Effector CD4-positive, alpha-beta T cell (primary cell): Measurements from ENCODE around the gene CDCP2.
"Not testable (repeated sequence)": the region's sequence is repeated elsewhere in the genome, so short reads cannot be mapped to it uniquely, and the experiment has no call there.

Source experiments
- DNase-seq: peaks from one replicate; pipeline ENCODE4 v3.0.0-alpha.2; 2020

The CDCP2 gene

GRCh38 chr1:54114001-54114400 is 38.8 kb downstream of the CDCP2 start:
- no peak for DNase-seq

DNA sequence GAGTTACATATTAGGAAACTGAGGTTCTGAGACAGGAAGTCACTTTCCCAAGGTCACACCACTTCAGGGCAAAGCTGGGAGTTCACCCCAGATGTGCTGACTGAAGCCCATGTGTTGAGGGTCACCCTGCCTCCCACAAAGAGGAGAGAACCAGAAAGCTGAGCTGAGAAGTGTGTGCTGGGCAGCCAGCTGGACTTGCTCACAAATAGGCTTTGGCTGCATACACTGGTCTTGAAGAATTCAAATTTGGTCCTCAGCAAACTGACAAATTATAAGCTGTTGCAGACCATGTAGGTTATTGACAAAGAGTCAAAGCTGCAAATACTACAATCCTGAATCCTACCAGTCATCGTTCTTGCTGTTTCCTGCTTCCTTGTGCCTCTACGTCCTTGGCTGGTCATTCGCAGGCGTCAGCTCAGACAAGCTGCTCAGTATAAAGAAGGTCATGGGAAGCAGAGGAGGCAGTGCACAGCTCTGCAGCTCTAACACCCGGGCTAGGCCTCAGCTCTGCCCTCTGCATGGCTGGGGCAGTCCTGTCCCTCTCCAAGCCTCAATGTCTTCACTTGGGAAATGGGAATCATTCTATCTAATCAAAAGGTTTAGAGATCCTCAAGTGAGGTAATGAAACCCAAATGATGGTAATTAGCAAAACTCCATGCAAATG is 40.0 kb downstream of the CDCP2 start:
- no peak for DNase-seq

GRCh38 chr1:54112027-54112426 is 40.8 kb downstream of the CDCP2 start:
- DNase-seq = no peak

DNA sequence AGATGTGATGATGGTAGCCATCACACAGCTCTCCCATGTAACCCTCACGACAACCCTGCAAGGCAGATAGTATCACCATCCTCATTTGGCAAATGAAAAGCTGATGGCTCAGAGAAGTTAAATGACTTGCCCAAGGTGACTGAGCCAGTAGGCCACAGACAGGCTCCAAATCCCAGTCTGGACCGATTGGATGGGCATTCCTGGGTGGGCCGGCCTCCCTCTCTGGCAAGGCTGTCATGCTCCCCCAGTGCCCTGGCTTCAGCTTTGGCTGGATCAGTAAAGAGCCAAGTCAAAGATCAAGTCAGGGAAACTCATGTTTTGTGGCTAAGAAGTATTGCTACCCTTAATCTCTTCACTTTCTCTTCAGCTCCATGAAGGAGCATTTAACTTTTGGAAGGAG is 41.2 kb downstream of the CDCP2 start:
- DNase-seq = no peak

DNA sequence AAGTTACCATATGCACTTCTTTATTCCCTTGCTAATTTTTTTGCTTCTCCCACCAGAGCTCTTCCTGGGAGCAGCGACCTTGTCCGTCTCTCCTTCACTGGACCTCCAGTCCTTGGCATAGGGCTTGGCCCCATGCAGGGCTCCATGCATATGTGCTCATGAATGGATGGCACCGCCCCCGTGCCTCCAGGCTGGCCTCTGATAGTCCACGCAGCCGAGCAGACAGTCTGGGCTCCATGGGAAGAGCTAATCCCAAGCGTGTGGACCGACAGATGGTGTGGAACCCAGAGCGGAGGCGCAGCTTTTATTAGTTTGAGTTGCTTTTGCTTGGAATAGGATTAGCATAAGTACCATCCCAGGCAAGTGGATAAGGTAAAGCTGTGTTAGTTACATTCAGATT is 41.8 kb downstream of the CDCP2 start:
- DNase-seq = no peak

DNA sequence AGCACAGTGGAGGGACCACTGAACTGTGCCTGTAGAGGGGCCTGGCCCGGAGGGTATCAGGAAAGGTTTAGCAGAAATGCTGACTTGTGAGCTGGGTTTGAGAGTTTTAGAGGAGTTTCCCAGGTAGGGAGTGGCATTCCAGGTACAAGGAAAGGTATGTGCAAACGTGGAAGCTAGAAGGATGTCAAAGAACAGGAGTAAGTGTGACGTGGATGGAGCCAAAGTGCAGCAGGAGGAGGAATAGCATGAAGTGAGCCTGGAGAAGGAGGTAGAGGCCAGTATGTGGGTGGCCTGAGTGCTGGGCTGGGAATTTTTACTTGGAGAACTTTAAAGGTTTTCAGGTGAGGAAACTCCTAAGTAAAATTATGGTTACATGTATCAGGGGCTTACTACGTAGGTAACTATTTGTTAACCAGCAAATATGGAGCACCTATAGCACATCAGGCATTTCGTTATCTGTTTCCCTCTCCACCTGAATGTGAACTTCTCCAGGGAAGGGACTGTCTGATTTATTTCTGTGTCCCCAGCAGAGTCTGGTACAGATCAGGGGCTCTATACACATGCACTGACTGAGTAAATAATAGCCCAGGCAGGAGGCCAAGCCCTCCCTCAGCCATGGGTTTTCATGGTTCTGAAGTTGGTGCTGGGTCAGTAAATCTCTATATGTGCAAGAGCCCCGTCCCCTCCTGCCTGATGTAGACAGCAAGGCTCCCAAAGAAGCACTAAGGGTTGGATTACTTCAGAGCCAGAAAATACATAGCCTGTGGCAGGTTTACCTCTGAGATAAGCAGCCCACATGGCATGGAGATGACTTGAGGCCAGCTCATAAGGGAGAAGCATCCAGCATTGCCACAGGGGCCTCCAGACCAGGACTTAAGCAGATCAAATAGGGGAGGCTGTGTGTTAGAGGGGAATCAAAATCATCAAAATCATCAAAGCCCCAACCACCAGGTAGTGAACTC is 43.4 kb downstream of the CDCP2 start:
- DNase-seq = no peak

GRCh38 chr1:54108156-54108555 is 44.6 kb downstream of the CDCP2 start:
- DNase-seq = no peak

- no peak for DNase-seq
Observed at GRCh38 chr1:54107131-54107530, 45.7 kb downstream of the CDCP2 start.

DNA sequence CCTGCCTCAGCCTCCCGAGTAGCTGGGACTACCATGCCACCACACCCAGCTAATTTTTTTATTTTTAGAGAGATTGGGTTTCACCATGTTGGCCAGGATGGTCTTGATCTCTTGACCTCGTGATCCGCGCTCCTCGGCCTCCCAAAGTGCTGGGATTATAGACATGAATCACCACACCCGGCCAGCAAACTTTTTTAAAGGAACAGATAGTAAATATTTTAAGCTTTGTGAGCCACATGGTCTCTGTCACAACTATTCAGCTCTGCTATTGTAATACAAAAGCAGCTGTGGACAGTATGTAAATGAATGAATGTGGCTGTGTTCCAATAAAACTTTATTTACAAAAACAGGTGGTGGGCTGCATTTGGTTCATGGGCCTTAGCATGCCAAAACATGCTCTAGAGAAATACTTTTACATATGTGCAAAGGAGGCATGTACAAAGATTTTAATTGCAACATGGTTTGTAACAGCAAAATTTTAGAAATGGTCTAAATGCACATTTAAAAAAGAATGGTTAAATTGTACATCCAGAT is 47.0 kb downstream of the CDCP2 start:
- DNase-seq = no peak

- no peak for DNase-seq
Observed at GRCh38 chr1:54105080-54105479, 47.7 kb downstream of the CDCP2 start.

- DNase-seq = not testable (repeated sequence)
Observed at GRCh38 chr1:54104613-54105012, 48.2 kb downstream of the CDCP2 start.

DNA sequence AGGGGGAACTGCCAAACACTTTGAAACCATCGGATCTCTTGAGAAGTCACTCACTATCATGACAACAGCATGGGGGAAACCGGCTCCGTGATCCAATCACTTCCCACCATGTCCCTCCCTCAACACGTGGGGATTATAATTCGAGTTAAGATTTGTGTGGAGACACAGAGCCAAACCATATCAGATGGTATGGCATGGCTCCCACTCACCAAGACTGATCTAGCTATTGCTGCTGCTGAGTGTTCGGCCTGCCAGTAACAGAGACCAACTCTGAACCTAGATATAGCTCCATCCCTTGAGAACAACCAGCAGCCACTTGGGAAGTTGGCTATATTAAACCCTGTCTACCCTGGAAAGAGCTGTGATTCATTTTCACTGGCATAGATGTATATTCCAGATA is 49.4 kb downstream of the CDCP2 start:
- no peak for DNase-seq

GRCh38 chr1:54100500-54100899 is 52.3 kb downstream of the CDCP2 start:
- DNase-seq = no peak

- no peak for DNase-seq
Observed at GRCh38 chr1:54099061-54099610, 53.7 kb downstream of the CDCP2 start.

DNA sequence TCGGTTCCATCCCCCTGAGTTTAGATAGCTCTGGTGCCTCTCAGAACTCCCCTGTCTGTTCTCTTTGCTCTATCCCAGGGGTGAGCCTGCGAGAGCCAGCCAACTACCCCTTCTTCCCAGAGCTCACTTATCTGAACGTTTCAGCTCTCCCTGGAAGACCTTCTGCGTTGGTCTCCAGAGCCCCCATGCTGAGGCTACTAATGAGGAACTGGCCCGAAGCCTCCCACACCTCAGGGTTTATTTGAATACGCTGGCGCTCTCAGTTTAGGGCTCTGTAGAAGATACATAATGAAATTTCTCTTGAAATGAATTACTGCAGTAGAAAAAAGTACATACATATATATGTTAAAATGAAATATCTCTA is 55.9 kb downstream of the CDCP2 start:
- DNase-seq = no peak

DNA sequence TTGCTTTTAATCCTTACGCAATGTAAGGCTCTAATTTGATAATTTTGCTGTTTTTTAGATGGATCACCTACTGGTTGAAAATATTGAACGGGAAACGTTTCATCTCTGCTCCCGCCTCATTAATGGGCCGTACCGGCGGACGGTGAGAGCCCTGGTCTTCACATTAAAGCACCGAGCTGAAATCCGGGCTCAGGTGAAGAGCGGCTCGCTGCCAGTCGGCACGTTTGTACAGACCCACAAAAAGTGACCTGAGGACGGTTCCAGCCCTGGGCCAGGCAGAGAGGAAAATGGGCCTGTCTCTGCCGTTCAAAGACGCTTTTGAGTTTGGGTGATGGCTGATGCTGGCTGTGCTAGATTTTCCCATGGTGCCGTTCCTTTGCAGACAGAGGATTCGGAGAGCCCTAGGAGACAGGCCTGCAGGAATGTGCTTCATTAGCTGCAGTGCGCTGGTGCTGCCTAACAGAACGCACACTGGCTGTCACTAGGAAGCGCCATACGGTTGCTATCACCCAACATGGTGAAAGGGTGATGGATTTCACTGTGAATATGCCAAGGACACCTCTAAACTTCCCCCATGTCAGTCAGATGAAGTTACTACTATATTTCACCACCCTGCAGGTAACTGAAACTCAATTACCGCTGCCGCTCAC is 56.4 kb downstream of the CDCP2 start:
- DNase-seq = no peak

- DNase-seq = no peak
Observed at GRCh38 chr1:54095546-54096226, 57.1 kb downstream of the CDCP2 start.

DNA sequence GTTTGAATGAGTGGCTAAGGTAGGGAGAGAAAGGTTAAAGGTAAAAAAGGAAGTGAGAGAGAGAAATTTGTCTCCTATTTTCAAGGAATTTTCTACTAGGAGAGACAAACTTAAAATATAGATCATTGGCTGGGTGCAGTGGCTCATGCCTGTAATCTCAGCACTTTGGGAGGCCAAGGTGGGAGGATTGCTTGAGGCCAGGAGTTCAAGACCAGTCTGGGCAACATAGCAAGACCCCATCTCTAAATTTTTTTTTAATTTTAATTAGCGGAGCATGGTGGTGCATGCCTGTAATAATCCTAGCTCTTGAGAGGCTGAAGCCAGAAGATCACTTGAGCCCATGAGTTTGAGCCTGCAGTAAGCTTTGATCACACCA is 58.1 kb downstream of the CDCP2 start:
- DNase-seq = not testable (repeated sequence)

DNA sequence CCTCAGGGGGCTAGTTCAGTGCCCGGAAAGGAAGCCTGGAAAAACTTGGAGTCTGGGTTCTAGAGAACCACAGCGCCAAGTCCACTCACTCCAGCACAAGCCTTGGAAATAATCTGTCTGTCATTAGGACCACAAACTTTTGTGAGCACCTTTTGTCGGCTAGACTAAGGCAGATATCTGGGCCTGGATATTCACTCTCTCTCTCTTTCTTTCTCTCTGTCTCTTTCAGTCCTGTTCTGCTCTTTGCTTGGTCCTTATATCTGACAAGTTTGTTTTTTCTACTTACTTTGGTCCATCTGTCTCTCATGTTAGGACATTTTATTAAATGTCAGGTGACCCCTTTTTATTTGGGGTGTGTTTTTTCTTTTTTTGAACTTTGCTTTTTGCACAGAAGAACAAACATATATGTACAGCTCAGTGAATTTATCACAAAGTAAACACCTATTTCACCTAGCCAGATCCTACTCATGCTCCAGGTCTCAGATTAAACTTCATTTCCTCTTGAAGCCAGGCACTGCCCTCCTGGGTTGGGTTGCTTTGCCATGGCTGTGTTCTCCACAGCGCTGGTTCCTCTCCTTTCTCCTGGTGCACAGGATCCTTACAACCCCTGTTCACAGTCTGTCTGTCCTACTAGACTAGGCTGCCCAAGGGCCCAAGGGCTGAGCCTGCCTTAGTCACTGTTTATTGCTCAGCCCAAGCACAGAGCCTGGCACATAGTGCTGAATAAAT is 58.6 kb downstream of the CDCP2 start:
- no peak for DNase-seq

DNA sequence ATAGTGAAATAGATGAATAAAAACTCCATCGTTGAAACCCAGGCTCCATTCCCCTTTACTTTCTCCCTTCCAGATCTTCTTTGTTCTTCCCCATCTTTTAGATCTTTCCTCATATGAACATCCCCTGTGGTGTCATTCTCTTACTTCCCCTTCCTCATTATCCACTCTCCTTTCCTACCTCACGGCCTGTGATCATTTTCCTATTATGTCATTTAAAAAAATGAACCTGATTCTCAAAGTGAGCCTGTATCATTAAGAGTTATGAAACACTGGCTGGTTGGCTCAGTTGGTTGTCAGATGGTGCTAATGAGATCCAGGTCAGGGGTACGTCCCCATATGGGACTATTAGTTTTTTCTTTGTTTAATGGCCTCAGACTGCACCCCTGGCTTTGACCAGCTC is 61.1 kb downstream of the CDCP2 start:
- no peak for DNase-seq

DNA sequence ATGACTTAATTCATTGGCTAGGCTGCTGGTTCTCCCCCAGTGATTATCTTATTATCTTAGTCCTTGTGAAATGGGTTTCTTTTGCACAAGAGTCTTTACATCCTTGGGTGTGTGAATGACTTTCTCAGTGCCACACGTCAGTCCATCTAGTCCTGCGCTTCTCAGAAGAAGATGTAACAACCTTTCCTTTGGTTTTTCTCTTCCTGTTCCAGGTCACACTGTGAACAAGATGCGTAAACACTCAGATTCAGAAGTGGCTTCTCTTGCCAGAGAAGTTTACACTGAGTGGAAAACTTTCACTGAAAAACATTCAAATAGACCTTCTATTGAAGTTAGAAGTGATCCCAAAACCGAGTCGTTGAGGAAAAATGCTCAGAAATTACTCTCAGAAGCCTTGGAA is 64.4 kb downstream of the CDCP2 start:
- no peak for DNase-seq

DNA sequence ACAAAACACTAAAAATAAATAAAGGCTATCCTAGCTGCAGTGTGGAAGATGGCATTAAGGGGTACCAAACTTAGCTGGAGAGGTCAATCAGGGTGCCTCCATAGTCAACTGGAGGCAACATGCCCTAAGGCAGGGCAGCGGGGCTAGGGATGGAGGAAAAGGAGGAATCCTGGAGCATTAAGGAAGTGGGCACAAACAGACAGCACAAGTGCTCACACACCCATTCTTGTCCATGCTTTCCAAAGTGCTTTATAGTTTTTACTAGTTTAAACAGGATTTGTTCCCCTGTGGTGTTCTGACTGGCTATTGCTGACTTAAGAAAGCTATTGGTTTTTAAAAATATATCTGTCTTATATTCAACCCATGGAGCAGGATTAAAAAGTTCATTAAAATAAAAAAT is 66.0 kb downstream of the CDCP2 start:
- no peak for DNase-seq
